Fibroblast of skin of right biceps (primary cell): ENCODE results near the gene NIPAL4.

Experiments
- DNase-seq: peaks from one replicate; pipeline ENCODE4 v3.0.0-alpha.2; 2013

The NIPAL4 gene

GRCh38 chr5:157486221-157486681, 26.2 kb downstream of the NIPAL4 start:
- no peak for DNase-seq

- DNase-seq, result no peak
Observed at GRCh38 chr5:157486861-157487260, 26.8 kb downstream of the NIPAL4 start.

- no peak for DNase-seq
Observed at GRCh38 chr5:157487358-157487757, 27.3 kb downstream of the NIPAL4 start.

- DNase-seq, result no peak
Observed at GRCh38 chr5:157491471-157491995, 31.5 kb downstream of the NIPAL4 start.

GRCh38 chr5:157492886-157493285, 32.9 kb downstream of the NIPAL4 start:
- DNase-seq, result no peak

GRCh38 chr5:157494178-157494832, 34.3 kb downstream of the NIPAL4 start:
- DNase-seq, result no peak

- DNase-seq, result no peak
Observed at GRCh38 chr5:157496864-157497263, 36.9 kb downstream of the NIPAL4 start.

GRCh38 chr5:157497875-157498611, 38.0 kb downstream of the NIPAL4 start:
- DNase-seq, result no peak

- peak; percentile 11 for DNase-seq
Observed at GRCh38 chr5:157502143-157502647, 42.2 kb downstream of the NIPAL4 start.

- no peak for DNase-seq
Observed at GRCh38 chr5:157504053-157504452, 44.0 kb downstream of the NIPAL4 start.

- no peak for DNase-seq
Observed at GRCh38 chr5:157505496-157505895, 45.5 kb downstream of the NIPAL4 start.

GRCh38 chr5:157506066-157506590, 46.1 kb downstream of the NIPAL4 start:
- DNase-seq, result no peak

- no peak for DNase-seq
Observed at GRCh38 chr5:157506981-157507780, 47.2 kb downstream of the NIPAL4 start.

GRCh38 chr5:157509093-157509492, 49.1 kb downstream of the NIPAL4 start:
- no peak for DNase-seq

GRCh38 chr5:157509587-157509986, 49.6 kb downstream of the NIPAL4 start:
- no peak for DNase-seq

- DNase-seq, result no peak
Observed at GRCh38 chr5:157510682-157511081, 50.7 kb downstream of the NIPAL4 start.

- DNase-seq, result peak; percentile 98
Observed at GRCh38 chr5:157511651-157512644, 51.9 kb downstream of the NIPAL4 start.

GRCh38 chr5:157513182-157513581, 53.2 kb downstream of the NIPAL4 start:
- DNase-seq, result no peak

- DNase-seq, result no peak
Observed at GRCh38 chr5:157514974-157515373, 55.0 kb downstream of the NIPAL4 start.

- peak; percentile 96 for DNase-seq
Observed at GRCh38 chr5:157516006-157516405, 56.0 kb downstream of the NIPAL4 start.

GRCh38 chr5:157516626-157517325, 56.8 kb downstream of the NIPAL4 start:
- peak; percentile 94 for DNase-seq
